HG02938 (cell line): Measurements from ENCODE around the gene ZCRB1.
"Not testable (repeated sequence)": the region's sequence is repeated elsewhere in the genome, so short reads cannot be mapped to it uniquely, and the experiment has no call there.

Source experiments
- ATAC-seq: cut with Tn5 transposase; IDR thresholded peaks from one replicate; pipeline ENCODE4 v1.9.1; 2021; ENCODE audit warnings: mild to moderate bottlenecking, moderate library complexity; ENCODE audit not compliant: unreplicated experiment

ZCRB1 gene

DNA sequence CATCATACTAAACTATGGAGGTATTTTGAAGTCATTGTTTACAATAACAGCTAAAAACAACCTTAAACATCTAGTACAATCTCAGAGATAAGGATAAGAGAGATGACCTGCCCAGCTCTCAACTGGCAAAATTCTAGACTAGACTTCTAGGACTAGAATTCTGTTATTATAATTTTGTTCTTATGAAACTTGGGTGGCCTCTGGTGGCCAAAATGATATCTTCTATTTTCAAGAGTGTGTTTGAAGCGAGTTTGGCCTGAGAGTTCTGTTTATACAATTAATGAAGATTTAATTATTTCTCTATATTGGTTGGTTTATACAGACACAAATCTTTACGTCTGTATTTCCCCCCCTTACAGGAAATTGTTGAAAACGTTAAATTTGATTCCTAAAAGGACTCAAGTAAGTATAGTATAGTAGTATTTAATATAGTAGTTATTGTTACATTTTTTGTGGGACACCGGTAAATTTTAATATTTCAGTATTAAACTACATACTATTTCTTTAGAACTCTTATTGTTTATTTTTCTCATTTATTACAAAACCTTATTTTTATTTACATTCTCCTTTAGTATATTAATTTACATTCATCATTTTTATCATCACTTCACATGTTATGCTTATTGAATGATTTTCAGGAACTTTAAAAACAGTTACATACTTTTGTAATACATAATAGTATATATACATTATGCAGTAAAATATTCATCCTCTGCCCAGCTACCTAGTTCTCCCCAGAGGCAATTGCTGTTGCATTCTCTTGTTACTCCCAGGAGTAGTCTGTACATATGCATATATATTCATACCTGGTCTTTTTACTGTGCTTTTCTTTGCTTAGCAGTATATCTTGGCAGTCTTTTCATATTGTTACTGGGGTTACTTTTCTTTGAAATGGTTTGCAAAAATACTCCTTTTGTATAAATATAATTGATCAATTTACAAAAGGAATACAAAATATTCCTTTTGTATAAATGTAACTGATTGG lies 6.7 kb upstream of the ZCRB1 start:
- peak; percentile 69 for ATAC-seq

GRCh38 chr12:42330097-42330496 lies 4.2 kb upstream of the ZCRB1 start:
- ATAC-seq: not testable (repeated sequence)

DNA sequence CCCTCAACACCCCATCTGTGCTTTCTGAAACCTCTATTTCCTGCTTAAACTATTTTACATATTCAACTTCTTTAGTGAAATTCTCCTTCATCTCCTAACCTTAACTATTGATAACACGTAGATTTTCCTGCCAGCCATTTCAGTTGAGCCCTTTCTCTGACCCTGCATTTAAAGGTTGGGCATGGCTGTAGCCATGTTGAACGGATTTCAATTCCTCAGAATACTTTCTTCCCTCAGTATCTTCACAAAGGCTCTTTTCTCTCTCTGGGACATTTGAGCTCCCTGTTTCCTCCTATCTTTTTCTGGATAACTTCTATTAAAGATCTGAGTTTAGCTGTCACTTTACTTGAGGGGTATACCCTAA lies 1.3 kb upstream of the ZCRB1 start:
- no peak for ATAC-seq

DNA sequence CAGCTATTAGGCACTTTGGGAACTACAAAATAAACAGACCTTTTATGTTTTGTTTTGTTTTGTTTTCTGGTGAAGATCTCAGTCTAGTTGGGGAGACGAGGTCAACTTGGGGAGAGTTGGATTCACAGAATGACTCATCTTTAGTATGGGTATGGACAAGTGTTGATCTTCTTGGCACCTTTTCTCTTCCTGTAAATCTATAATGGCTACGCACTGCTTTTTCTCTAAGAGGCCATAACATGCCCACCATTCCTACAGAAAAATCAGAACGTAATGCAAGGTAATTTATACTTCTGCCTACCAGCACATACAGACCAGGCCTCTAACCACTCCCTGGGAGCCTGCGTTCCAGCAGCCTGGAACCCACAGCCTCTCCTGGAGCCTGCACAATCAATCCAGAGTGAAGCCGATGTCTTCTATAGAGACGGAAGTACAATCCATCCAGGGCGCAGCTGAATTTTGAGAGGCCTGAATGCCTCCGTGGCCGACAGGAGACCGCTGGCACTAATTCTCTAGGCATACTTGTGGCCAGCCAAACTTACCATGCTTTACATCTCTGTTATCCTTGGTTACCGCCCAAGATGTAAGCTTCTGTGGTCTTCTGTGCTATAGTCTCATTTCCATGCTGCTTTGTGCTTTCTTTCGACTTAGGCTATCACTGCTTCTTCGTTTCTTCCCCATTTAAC lies 790 bp upstream of the ZCRB1 start:
- ATAC-seq: peak; percentile 31

DNA sequence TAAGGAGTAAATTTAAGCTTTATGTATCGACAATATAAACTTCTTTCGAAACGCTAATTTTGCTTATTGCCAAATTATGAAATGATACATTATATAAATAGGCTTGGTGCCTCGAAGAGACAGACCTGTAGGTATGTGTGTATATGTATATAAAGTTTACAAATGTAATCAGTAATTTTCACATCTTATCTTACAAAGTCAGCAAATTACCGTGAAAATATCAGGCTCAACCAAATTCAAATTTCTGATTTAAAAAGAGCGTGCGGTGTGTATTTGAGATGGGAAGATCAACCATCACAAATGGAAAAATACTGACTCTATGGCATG lies 605 bp downstream of the ZCRB1 start:
- no peak for ATAC-seq

GRCh38 chr12:42323856-42324255 lies 2.0 kb downstream of the ZCRB1 start:
- no peak for ATAC-seq

GRCh38 chr12:42322567-42322966 lies 3.3 kb downstream of the ZCRB1 start:
- no peak for ATAC-seq

- no peak for ATAC-seq
Measured at GRCh38 chr12:42320796-42321195, 5.1 kb downstream of the ZCRB1 start.

- no peak for ATAC-seq
Measured at GRCh38 chr12:42315108-42315507, 10.8 kb downstream of the ZCRB1 start.

- no peak for ATAC-seq
Measured at GRCh38 chr12:42309996-42310395, 15.9 kb downstream of the ZCRB1 start.

GRCh38 chr12:42308390-42308789 lies 17.5 kb downstream of the ZCRB1 start:
- ATAC-seq: no peak

GRCh38 chr12:42306297-42306696 lies 19.6 kb downstream of the ZCRB1 start:
- no peak for ATAC-seq

- ATAC-seq: peak; percentile 80
Measured at GRCh38 chr12:42299392-42300308, 26.2 kb downstream of the ZCRB1 start.

DNA sequence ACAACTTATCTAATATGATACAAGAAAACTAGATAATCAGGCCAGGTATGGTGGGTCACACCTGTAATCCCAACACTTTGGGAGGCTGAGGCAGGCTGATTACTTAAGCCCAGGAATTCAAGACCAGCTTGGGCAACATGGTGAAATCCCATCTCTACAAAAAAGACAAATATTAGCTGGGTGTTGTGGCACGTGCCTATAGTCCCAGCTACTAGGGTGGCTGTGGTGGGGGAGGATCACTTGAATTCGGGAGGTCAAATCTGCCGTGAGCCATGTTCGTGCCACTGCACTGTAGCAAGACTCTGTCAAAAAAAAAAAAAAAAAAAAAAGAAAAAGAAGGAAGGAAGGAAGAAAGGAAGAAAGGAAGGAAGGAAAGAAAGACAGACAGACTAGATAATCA lies 27.0 kb downstream of the ZCRB1 start:
- ATAC-seq: no peak

- ATAC-seq: no peak
Measured at GRCh38 chr12:42296503-42297109, 29.3 kb downstream of the ZCRB1 start.

DNA sequence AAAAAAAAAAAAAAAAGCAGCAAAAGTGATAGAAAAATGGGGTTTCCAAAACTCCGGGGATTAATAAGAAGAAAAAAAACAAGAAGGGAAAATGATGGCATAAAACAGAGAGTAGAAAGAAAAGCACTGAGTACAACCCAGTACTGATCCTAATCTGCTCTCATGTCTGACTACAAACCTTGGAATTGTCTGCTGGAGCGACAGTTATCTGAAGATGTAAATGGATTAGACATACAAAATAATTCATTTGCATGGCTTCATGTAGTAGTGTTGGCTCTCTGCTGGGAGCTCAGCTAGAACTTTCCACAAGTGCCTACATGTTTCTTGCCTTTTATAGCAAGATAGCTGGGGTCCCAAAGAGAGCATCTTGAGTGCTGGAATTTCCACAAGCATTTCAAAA lies 34.2 kb downstream of the ZCRB1 start:
- ATAC-seq: no peak

DNA sequence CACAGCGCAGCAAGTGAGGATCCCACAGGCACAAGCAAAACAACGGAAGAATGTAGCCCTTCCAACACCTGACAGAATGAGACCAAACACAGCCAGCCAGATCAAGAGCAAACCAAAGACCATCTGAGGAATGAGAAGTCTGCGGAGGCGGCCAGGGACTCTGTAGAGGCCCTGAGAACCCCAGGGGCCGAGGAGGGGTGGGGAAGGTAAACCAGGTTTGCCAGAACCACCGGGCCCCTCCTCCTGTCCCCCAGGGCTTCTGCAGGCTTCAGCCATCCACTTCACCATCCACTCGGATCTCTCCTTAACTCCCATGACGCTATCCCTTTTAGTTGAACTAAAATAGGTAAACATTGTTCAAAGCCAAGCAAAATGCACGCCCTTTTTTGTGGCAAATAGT lies 37.4 kb downstream of the ZCRB1 start:
- no peak for ATAC-seq

DNA sequence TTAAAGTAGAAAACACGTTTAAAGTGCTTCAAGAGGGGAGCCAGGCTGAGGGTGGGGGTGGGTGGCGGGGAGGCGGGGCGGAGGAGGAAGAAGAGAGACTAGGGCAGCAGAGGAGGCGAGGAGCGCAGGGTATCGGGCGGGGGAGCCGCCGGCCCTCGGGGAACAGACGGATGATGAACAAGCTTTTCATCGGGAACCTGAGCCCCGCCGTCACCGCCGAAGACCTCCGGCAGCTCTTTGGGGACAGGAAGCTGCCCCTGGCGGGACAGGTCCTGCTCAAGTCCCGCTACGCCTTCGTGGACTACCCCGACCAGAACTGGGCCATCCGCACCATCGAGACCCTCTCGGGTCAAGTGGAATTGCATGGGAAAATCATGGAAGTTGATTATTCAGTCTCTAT lies 39.2 kb downstream of the ZCRB1 start:
- ATAC-seq: no peak

GRCh38 chr12:42285431-42285830 lies 40.5 kb downstream of the ZCRB1 start:
- no peak for ATAC-seq

GRCh38 chr12:42284876-42285275 lies 41.0 kb downstream of the ZCRB1 start:
- ATAC-seq: no peak

GRCh38 chr12:42284157-42284556 lies 41.7 kb downstream of the ZCRB1 start:
- ATAC-seq: no peak
